ENCODE data around the gene ERMP1.

- TF ChIP-seq ARNTL (CRISPR knock-in tag; IDR thresholded peaks at IDR 0.05; ENCODE audit: borderline replicate concordance, low read depth): no peak
- TF ChIP-seq CSDC2 (CRISPR knock-in tag; IDR thresholded peaks at IDR 0.05): no peak
- no peak for TF ChIP-seq ZFP3 (CRISPR knock-in tag; IDR thresholded peaks at IDR 0.05)
- TF ChIP-seq CREB5 (CRISPR knock-in tag; IDR thresholded peaks at IDR 0.05; ENCODE audit: low read depth): no peak
- TF ChIP-seq TCF4 (CRISPR knock-in tag; IDR thresholded peaks at IDR 0.05; ENCODE audit: borderline replicate concordance): no peak
- no peak for TF ChIP-seq TOX (CRISPR knock-in tag; IDR thresholded peaks at IDR 0.05; ENCODE audit: borderline replicate concordance)
- TF ChIP-seq ZNF565 (CRISPR knock-in tag; conservative IDR thresholded peaks at IDR 0.05; ENCODE audit: low read depth): no peak
- no peak for TF ChIP-seq CSRNP3 (CRISPR knock-in tag; IDR thresholded peaks at IDR 0.05)
- TF ChIP-seq ZFP30 (CRISPR knock-in tag; IDR thresholded peaks at IDR 0.05): no peak
- no peak for TF ChIP-seq ZNF70 (CRISPR knock-in tag; IDR thresholded peaks at IDR 0.05)
- TF ChIP-seq, protein P1, sequence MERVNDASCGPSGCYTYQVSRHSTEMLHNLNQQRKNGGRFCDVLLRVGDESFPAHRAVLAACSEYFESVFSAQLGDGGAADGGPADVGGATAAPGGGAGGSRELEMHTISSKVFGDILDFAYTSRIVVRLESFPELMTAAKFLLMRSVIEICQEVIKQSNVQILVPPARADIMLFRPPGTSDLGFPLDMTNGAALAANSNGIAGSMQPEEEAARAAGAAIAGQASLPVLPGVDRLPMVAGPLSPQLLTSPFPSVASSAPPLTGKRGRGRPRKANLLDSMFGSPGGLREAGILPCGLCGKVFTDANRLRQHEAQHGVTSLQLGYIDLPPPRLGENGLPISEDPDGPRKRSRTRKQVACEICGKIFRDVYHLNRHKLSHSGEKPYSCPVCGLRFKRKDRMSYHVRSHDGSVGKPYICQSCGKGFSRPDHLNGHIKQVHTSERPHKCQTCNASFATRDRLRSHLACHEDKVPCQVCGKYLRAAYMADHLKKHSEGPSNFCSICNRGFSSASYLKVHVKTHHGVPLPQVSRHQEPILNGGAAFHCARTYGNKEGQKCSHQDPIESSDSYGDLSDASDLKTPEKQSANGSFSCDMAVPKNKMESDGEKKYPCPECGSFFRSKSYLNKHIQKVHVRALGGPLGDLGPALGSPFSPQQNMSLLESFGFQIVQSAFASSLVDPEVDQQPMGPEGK (CRISPR knock-in tag; IDR thresholded peaks at IDR 0.05; ENCODE audit: borderline replicate concordance): no peak
- TF ChIP-seq, protein P2, sequence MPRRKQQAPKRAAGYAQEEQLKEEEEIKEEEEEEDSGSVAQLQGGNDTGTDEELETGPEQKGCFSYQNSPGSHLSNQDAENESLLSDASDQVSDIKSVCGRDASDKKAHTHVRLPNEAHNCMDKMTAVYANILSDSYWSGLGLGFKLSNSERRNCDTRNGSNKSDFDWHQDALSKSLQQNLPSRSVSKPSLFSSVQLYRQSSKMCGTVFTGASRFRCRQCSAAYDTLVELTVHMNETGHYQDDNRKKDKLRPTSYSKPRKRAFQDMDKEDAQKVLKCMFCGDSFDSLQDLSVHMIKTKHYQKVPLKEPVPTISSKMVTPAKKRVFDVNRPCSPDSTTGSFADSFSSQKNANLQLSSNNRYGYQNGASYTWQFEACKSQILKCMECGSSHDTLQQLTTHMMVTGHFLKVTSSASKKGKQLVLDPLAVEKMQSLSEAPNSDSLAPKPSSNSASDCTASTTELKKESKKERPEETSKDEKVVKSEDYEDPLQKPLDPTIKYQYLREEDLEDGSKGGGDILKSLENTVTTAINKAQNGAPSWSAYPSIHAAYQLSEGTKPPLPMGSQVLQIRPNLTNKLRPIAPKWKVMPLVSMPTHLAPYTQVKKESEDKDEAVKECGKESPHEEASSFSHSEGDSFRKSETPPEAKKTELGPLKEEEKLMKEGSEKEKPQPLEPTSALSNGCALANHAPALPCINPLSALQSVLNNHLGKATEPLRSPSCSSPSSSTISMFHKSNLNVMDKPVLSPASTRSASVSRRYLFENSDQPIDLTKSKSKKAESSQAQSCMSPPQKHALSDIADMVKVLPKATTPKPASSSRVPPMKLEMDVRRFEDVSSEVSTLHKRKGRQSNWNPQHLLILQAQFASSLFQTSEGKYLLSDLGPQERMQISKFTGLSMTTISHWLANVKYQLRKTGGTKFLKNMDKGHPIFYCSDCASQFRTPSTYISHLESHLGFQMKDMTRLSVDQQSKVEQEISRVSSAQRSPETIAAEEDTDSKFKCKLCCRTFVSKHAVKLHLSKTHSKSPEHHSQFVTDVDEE (CRISPR knock-in tag; IDR thresholded peaks at IDR 0.05): no peak
- TF ChIP-seq PPARA (CRISPR knock-in tag; IDR thresholded peaks at IDR 0.05; ENCODE audit: borderline replicate concordance): no peak
- TF ChIP-seq POU6F1 (CRISPR knock-in tag; IDR thresholded peaks at IDR 0.05; ENCODE audit: borderline replicate concordance, low read depth): no peak
Measured at GRCh38 chr9:5799314-5799713, 33.6 kb downstream of the ERMP1 start.

Measured in SK-N-SH treated with all-trans-retinoic acid at 6 μM for 48 hours (cell line).